Putamen (tissue), 1 donor: ENCODE measurements around the gene ZFP28.
A peak's percentile ranks its signal among the peaks of the same experiment; 100 is the strongest.

Experiments used
- DNase-seq: peaks from one replicate; pipeline ENCODE4 v3.0.0-alpha.2; 2016; ENCODE audit warnings: low spot score

The ZFP28 gene

DNA sequence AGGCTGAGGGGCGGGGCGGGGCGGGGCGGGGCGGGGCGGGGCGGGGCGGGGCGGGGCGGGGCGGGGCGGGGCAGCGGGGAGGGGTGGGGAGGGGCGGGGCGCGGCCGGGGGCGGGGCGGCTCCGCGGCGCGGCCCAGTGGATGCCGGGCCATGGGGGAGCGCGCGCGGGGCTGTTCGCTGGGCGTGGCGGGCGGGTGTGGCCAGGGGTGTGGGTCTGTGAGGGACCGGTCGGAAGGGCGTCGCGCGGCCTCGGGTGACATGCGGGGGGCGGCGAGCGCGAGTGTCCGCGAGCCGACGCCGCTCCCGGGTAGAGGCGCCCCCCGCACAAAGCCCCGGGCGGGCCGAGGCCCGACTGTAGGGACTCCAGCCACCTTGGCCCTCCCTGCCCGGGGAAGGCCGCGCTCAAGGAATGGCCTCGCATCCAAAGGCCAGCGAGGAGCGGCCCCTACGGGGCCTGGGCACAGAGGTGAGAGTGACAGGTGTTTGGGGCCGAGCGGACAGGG lies at the start of gene ZFP28:
Gene ZFP28, plus strand, starts transcription at position 188 of the 503 bp plus-strand sequence. Its CDS starts 71 bp downstream, at position 259.
- DNase-seq = no peak

- no peak for DNase-seq
Observed at GRCh38 chr19:56491399-56491798, 47.3 kb upstream of the ZFP28 start.

DNA sequence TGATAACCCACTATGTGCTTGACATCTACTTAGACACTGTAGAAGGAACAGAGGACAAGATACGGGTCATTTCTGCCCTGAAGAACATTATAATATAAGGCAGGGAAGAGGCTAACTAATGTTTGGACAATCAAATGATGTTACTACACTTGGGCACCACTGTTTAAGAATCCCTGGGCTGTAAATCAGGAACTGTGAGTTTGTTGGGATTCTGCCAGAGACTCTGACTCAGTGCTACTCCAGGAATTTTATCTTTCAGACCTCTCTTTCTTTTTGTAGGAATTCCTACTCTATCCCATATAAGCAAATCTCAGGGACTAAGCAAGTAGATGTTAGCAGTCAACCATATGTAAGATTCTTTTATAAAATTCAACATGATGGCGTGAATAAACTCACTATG lies 34.2 kb upstream of the ZFP28 start:
- no peak for DNase-seq

DNA sequence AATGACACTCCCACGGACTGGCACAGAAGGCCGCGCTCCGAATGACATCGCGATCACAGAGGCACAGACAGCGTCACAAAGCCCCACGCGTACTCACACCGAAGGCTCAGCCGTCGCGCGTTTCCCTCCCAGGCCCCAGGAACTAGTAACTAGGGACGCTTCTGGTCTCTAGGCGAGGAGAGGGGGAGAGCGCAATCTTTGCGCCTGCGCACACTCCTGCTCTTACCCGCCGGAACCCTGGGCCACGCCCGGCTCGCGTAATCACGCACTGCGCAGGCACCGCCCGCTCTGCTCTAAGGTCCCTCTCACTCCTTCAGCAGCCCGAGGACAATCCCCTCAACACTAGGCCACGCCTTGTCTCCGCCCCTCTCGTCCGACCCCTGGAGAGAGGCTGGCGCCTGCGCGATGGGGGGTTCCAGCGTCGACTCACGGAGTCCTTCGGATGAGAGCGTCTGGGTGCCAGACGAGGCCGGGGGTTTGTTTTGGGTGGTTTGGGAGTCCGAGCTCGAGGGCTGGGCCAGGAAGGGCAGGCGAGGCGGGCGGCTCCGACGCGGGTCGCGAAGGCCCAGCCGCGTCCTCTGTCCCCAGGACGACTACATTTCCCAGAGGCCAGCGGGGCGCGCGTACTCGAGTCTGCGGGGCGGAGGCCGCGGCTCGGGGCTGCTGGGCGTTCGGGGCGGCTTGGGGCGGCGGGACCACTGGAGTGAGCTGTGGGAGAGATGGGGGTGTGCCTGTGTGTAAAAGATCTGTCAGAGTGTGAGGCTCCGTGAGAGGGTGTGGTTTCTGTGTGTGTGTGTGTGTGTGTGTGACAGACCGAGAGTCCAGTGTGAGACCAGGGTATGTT lies 31.1 kb upstream of the ZFP28 start, which contains the start of gene ZNF471:
Gene ZNF471, plus strand, starts transcription at position 410 of the 844 bp plus-strand sequence. CDS start 3,717 bp downstream, outside the sequence.
- DNase-seq = peak; percentile 99

DNA sequence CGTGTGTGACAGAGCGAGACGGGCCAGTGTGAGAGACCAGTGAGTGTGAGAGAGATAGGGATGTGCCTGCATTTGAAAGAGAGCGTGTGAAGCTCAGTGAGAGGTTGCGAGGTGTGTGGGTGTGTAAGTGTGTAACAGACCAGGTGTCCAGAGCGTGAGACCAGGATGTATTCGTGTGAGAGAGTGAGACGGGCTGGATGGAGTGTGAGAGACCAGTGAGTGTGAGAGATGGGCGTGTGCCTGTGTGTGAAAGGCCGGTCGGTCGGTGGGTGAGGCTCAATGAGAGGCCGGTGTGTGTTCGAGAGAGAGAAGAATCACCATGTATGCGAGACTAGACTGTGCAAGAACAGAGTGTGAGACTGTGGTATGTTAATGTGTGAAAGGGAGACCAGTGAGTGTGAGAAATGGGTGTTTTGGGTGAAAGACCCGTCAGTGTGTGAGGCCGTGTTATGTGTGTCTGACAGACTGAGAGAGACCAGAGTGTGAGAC lies 30.4 kb upstream of the ZFP28 start:
- DNase-seq = no peak

DNA sequence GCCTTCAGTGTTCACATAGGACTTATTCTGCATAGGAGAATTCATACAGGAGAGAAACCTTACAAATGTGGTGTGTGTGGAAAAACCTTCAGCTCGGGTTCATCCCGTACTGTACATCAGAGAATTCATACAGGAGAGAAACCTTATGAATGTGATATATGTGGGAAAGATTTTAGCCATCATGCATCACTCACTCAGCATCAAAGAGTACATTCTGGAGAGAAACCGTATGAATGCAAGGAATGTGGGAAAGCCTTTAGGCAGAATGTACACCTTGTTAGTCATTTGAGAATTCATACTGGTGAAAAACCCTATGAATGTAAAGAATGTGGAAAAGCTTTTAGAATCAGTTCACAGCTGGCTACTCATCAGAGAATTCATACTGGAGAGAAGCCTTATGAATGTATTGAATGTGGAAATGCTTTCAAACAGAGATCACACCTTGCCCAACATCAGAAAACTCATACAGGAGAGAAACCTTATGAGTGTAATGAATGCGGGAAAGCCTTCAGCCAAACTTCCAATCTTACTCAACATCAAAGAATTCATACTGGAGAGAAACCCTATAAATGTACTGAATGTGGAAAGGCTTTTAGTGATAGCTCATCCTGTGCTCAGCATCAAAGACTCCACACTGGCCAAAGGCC lies 13.4 kb upstream of the ZFP28 start:
- no peak for DNase-seq

GRCh38 chr19:56537442-56537841 lies 1.3 kb upstream of the ZFP28 start:
- DNase-seq = peak; percentile 1

- DNase-seq = peak; percentile 92
Observed at GRCh38 chr19:56538254-56538760, 441 bp upstream of the ZFP28 start.

- no peak for DNase-seq
Observed at GRCh38 chr19:56543776-56544175, 5.0 kb downstream of the ZFP28 start.

DNA sequence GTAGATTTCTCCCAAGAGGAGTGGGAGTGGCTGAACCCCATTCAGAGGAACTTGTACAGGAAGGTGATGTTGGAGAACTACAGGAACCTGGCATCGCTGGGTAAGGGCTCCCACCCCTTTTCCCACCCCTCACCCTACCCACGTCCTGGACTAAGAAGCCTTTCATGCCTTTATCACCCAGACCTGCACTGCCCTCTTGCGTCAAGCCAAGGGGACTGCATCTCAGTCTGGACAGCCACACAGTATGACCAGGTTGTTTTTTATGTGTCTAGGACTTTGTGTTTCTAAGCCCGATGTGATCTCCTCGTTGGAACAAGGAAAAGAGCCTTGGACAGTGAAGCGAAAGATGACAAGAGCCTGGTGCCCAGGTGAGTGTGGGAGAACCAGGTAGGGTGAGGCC lies 8.8 kb downstream of the ZFP28 start:
- DNase-seq = no peak

- no peak for DNase-seq
Observed at GRCh38 chr19:56554272-56554869, 15.6 kb downstream of the ZFP28 start.

GRCh38 chr19:56562766-56563165 lies 24.0 kb downstream of the ZFP28 start:
- DNase-seq = no peak

- peak; percentile 23 for DNase-seq
Observed at GRCh38 chr19:56566904-56567273, 28.1 kb downstream of the ZFP28 start.

GRCh38 chr19:56567274-56568120 lies 28.7 kb downstream of the ZFP28 start, which contains the start of gene ZNF470:
Gene ZNF470 (plus strand): TSS chr19:56567468. CDS start chr19:56570312, 2,844 bp downstream.
- DNase-seq = peak; percentile 92

GRCh38 chr19:56572589-56572988 lies 33.8 kb downstream of the ZFP28 start:
- no peak for DNase-seq

DNA sequence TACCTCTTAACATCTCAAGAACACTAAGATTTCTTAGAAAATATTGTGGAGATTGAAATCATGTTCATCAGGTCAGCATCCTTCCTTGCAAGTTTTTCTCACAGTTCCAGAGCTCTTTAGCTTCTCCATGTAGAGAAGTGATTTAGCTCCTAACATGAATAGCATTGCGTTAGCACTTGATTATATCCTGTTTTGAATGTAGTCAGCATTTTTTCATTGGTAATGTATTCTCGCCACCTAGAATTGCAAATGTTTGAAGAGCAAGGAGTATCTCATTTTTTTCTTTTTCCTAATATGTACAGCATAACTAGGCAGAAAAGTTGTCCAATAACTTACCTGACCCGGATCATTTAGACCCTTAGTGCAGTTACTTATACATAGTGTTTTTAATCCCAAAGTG lies 35.2 kb downstream of the ZFP28 start:
- DNase-seq = no peak

GRCh38 chr19:56577719-56578602 lies 39.2 kb downstream of the ZFP28 start:
- DNase-seq = no peak

DNA sequence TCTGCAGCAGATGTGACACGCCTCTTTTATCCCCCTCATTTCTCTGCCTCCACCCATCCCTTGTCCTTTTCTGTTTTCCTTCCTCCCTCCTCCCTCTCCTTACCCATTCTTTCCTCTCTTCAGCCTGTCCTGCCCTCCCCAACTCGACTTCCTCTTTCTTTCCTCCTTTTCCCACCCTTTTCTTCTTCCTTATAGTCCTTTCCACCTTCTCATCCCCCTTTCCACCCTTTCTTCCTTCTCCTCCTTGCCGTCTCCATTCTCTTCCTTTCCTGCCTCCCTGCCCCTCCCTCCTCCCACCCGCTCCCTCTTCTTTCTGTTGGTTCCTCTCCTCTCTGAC lies 55.7 kb downstream of the ZFP28 start:
- DNase-seq = no peak

- DNase-seq = peak; percentile 86
Observed at GRCh38 chr19:56594783-56595547, 56.2 kb downstream of the ZFP28 start, which contains the start of gene ZNF71. Gene ZNF71 (plus strand): TSS chr19:56595302. CDS start chr19:56601559, 6,257 bp downstream.

DNA sequence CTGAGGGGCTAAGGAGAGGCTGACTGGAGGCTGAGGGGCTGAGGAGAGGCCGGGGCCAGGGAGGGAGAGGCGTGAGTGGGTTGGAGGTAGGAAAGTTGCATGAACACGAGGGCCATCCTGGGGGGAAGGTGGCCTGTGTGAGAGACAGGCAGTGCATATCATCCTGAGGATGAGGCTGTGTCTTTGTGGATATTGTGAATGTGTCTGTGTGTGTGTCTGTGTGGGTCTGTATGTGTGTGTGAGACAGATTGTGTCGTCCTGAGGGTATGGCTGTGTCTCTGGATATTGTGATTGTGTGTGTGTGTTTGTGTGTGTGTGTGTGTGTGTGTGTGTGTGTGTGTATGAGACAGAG lies 56.8 kb downstream of the ZFP28 start:
- no peak for DNase-seq
